ENCODE results near the gene B4GALT2. TPM values are rescaled to one million over a fixed set of nuclear protein-coding genes. Genes with fewer than 3 reads are reported as not detected.

B4GALT2 gene, protein sequence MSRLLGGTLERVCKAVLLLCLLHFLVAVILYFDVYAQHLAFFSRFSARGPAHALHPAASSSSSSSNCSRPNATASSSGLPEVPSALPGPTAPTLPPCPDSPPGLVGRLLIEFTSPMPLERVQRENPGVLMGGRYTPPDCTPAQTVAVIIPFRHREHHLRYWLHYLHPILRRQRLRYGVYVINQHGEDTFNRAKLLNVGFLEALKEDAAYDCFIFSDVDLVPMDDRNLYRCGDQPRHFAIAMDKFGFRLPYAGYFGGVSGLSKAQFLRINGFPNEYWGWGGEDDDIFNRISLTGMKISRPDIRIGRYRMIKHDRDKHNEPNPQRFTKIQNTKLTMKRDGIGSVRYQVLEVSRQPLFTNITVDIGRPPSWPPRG
- 49.6 to 75.7 TPM (median 71.7 TPM) in 5 replicates for total RNA-seq (2022; extraction: Qiagen RNA extraction)

DNA sequence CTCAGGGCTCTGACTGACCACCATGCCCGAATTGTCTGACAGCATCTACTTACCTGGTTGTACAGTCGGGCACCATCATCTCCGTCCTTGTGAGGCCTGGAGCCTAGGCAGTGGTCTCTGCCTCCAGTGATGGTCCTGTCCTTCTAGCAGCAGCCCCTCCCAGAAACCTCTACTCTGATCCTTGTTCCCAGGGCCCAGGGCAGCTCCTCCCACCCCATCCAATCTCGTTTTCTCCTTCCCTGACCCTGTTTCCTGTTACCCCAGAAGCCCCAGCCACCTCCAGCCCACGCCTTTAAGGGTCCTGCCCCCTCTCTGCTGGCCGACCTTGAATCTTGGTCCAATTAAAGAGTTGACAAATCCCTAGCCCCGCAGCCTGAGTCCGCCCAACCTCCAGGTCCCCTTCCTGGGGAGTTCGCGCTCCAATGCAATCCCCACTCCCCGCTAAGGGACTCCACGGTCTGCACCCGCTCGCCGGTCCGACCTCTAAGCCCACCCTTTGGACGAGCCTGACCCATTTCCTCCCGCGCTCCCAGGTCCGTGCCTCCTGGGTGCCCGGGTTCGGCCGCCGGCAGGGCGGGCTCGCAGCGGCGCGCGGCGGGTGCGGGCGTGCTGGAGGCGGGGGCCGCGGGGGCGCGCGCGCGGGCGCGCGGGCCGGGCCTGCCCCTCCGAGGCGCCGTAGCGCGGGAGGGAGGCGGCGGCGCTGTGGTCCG lies at the start of gene B4GALT2:
Gene B4GALT2 (plus strand): TSS at position 660 of the 710 bp plus-strand sequence. CDS start 1,951 bp downstream, outside the sequence.

DNA sequence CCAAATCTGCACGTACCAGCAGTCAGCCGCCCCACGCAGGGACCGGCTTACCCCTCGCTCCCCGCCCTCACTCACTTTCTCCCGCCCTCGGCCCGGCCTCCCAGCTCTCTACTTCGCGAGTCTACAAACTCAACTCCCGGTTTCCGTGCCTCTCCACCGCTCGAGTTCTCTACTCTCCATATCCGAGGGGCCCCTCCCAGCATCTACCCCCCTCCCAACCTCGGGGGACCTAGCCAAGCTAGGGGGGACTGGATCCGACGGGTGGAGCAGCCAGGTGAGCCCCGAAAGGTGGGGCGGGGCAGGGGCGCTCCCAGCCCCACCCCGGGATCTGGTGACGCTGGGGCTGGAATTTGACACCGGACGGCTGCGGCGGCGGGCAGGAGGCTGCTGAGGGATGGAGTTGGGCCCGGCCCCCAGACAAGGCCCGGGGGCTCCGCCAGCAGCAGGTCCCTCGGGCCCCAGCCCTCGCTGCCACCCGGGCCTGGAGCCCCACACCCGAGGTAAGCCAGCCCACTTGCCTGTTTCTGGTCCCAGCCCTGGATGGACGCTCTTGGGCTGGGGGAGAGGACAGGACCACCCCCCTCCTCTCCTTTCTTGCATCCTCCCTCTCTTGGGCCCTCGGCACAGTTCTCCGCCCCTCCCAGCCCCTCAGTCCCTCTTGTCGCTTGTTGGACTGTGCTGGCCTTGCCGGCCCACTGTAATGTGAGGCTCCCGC lies 45.5 kb upstream of the B4GALT2 start, which contains the start of gene ARTN:
Gene ARTN (plus strand): TSS at position 416 of the 715 bp plus-strand sequence. CDS start 1,856 bp downstream, outside the sequence.

DNA sequence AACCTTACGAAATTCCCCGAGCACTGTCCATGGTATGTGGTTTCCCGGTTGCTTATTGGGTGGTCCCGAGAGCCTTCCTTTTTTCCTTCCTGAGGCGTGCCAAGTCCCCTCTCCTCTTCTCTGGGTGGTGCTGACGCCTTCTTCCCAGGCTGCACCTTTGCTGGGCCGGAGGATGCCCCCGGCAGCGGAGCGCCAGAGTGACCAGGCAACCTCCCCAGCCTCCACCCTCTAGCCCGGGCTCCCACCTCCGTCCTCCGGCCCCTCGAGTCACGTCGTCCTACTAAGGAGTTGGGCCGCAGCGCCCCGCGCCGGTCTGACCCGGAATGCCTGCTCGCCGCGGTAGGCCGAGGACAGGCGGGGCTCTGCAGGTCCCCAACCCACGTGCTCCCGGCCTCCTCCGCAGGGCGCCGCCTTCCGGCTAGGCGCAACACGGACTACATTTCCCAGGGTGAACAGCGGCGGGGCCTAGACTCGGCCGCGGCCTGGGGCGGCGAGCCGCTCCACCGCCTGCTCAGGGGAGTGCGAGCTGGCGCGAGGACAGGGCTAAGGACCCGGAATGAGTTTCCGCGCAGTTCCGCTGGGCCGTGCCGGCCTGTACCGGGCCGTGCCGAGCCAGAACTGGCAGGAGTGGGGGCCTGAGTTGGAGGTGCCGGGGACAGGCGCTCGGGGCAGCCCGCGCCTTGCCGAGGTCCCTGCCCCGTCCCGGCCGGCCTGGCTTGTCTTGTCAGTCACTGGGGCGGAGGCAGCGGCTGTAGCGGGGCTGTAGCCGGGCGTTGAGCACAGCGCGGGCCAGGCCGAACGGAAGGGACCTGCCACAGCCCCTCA lies 32.6 kb upstream of the B4GALT2 start, which contains the start of gene IPO13:
Gene IPO13 (plus strand): TSS at position 715 of the 825 bp plus-strand sequence. CDS start 651 bp downstream, outside the sequence.

DNA sequence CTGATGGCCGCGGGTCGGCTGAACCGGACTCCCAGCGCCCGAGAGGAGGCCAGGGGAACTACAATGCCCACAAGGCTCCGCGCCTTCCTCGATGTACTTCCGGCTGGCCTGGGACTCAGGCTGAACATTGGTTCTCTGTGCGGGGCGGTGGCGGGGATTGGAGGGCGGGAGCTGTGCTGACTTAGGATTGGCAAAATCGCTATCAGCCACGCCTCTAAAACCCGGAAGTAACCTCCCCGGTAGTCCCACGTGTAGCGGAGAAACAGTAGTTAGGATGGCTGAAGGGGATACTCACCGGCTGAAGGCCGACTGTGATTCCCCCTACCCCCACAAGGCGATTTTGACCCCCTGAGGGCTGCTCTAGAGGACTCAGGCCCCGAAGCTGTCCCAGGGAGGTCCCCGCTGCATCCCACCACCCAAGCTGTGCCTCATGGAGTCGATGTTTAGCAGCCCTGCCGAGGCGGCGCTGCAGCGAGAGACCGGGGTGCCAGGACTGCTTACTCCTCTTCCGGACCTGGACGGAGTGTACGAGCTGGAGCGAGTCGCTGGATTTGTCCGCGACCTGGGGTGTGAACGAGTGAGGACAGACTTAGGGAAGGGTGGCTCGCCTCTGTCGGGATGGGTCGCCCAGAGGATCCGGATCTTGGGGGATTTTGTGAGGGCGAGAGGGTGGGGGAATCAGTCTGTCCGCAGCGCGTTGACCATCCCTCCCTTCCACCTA lies 9.1 kb upstream of the B4GALT2 start, which contains the start of gene DPH2:
Gene DPH2 (plus strand): TSS at position 265 of the 721 bp plus-strand sequence. CDS start 166 bp downstream, at position 431.

DNA sequence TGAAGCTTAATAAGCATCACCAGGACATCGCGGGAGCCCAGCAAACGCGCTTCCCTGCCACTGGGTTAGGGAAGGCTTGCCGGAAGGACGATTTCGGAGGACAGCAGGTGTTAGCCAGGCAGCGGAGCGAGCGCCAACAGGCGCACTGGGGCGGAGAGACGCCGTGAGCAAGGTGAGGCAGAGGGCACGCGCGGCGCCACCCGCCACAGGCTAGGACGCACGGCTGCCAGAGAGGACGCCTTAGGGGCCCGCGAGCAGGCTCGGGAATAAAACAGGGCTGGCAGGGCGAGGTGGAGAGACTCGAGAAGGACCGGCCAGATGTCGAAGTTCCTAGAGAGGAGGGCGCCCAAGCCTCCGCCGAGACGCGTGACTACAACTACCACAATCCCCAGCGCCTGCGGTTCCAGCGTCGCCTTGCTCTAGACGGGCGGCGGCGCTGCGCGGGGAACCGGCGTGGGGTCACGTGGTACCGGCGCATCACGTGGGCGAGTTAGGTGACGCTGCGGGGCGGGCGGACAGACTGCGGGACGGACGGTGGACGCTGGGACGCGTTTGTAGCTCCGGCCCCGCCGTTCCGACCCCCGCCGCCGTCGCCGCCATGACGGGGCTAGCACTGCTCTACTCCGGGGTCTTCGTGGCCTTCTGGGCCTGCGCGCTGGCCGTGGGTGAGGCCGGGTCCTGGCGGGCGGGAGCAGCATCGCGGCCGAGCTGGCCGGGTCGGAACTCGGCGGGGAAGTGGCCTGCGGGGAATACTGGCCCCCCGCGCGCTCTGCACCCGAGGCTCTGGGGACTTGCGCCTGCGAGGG lies 4.4 kb upstream of the B4GALT2 start, which contains the start of gene ATP6V0B:
Gene ATP6V0B (plus strand): TSS at position 518 of the 806 bp plus-strand sequence. CDS start 81 bp downstream, at position 599.

DNA sequence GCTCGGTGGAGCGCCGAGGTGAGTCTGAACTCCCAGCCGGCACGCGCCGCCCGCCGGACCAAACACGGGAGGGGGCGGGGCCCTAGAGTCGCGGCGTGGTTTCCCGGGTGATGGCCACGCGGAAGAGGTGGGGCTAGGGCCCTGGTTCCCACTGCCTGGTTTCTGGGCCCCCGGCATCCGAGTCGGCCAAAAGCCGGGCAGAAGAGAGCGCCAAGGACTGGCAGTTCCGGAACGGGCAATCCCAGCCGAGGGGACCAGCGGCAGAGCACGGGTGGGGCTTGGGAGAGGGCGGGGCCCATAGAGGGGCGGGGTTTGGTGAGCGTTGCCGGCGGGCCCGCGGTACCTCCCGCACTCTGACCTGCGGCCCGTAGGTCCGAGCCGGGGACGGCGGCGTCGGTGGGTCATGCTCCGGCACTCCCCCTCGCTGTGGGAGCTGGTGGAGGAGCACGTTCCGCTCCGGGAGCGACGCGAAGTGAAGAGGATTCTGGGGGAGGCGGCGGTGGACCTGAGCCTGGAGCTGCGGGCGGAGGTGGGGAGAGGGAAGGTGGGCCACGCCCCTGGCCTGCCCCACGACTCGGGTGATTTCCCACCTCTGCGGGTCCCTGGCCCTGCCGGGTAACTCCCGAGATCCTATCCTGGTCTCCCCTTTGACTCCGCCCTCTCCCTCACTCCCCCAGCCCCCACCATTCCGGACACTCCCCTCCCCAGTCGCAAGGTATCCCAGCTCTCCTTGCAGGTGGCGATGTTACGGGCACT lies 12.6 kb downstream of the B4GALT2 start, which contains the start of gene CCDC24:
Gene CCDC24 (plus strand): TSS at position 124 of the 756 bp plus-strand sequence. CDS start 280 bp downstream, at position 404.

DNA sequence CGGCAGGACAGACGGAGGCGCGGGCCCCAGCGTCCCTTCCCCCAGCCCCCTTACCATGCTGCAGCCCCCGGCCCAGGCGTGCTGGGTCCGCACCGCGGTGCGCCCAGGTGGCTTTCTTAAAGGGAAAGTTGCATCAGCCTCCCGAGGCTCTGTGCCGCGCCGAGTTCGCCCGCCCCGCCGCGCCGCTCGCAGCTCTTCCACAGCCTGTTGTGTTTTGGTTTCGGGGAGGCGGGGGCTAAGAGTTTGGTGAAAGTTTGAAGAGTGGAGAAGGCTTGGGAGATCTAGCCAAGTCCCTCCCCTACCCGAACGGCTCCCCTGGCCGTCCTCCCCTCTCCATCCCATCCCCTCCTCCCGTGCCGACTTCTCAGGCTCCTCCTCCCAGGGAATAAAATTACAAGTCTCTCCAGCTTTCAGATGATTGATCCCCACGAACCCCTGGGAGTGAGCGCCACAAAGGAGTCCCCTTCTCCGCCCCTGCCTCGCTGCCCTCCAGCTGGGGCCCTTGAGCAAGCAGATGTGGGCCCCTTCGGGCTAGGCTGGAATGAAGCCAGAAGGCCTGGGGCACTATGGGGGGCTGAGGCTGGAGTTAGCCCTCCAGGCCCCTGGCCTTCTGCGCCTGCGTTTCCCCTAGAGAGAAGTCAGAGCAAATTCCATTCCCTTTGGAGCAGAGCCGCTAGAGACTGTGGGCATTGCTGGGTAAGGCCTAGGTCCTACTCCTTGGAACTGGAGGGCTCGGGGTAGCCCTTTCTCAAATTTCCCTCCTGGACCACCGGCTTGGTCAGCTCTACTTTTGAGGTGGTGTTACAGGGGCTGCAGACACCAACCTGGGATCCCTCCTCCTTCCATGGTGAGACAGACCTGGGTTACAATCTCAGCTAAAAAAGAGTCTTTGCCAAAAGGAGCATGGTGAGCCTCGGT lies 52.5 kb downstream of the B4GALT2 start, which contains the start of gene SLC6A9:
Gene SLC6A9 (minus strand): TSS at position 211 of the 918 bp plus-strand sequence. CDS start 7,185 bp downstream, outside the sequence.

Other genes with a start within 250 kb of the B4GALT2 start
- gene ARTN, start 45.4 kb upstream of the B4GALT2 start, total RNA-seq (2022; extraction: Qiagen RNA extraction): 0.10 to 0.48 TPM (median 0.17 TPM) in 4 of 5 replicates, not detected in the other
- 10.0 to 18.1 TPM (median 15.8 TPM) in 5 replicates for gene IPO13, start 32.3 kb upstream of the B4GALT2 start, total RNA-seq (2022; extraction: Qiagen RNA extraction)
- gene DPH2, start 9.2 kb upstream of the B4GALT2 start, total RNA-seq (2022; extraction: Qiagen RNA extraction): 30.9 to 38.5 TPM (median 36.4 TPM) in 5 replicates
- 97.4 to 138 TPM (median 118 TPM) in 5 replicates for gene ATP6V0B, start 4.2 kb upstream of the B4GALT2 start, total RNA-seq (2022; extraction: Qiagen RNA extraction)
- gene CCDC24, start 12.4 kb downstream of the B4GALT2 start, total RNA-seq (2022; extraction: Qiagen RNA extraction): 6.1 to 8.3 TPM (median 7.5 TPM) in 5 replicates
- gene SLC6A9, start 52.3 kb downstream of the B4GALT2 start, total RNA-seq (2022; extraction: Qiagen RNA extraction): 8.6 to 15.1 TPM (median 14.3 TPM) in 5 replicates
- 0.33 to 0.64 TPM (median 0.42 TPM) in 5 replicates for gene KLF17, start 139.6 kb downstream of the B4GALT2 start, total RNA-seq (2022; extraction: Qiagen RNA extraction)
- 0.02 to 0.05 TPM (median 0.04 TPM) in 4 of 5 replicates, not detected in the other for gene KLF18, start 162.4 kb downstream of the B4GALT2 start, total RNA-seq (2022; extraction: Qiagen RNA extraction)
- 18.5 to 22.0 TPM (median 19.0 TPM) in 5 replicates for gene DMAP1, start 234.3 kb downstream of the B4GALT2 start, total RNA-seq (2022; extraction: Qiagen RNA extraction)